ENCODE measurements around the gene VSIG10L. TPM values are rescaled to one million over a fixed set of nuclear protein-coding genes. Genes with fewer than 3 reads are reported as not detected.

VSIG10L gene
- total RNA-seq, 1 donor from 2014 or later, result 4.2 TPM

DNA sequence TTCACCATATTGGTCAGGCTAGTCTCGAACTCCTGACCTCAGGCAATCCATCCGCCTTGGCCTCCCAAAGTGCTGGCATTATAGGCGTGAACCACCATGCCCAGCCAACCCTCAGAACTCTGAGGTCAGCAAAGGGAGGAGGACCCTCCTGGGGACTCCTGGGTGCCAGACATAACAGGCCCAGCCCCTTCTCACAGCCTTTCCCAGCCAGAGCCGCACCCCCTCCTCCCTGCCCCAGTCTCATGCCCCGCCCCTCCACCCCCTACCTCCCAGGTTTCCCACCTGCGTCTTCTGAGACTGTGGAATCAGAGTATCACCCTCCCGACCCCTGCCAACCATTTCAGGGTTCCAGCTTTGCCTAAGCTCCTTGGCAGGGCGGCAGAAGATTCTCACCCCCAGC lies 25.3 kb downstream of the VSIG10L start:
- peaks cover 4% of the 10 kb centered on the region for H3K9me3 Mint-ChIP-seq (ENCODE audit: unreplicated experiment)
- TF ChIP-seq, protein P1, sequence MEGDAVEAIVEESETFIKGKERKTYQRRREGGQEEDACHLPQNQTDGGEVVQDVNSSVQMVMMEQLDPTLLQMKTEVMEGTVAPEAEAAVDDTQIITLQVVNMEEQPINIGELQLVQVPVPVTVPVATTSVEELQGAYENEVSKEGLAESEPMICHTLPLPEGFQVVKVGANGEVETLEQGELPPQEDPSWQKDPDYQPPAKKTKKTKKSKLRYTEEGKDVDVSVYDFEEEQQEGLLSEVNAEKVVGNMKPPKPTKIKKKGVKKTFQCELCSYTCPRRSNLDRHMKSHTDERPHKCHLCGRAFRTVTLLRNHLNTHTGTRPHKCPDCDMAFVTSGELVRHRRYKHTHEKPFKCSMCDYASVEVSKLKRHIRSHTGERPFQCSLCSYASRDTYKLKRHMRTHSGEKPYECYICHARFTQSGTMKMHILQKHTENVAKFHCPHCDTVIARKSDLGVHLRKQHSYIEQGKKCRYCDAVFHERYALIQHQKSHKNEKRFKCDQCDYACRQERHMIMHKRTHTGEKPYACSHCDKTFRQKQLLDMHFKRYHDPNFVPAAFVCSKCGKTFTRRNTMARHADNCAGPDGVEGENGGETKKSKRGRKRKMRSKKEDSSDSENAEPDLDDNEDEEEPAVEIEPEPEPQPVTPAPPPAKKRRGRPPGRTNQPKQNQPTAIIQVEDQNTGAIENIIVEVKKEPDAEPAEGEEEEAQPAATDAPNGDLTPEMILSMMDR (IDR thresholded peaks at IDR 0.05; ENCODE audit: insufficient read depth, low read depth, low read length), result no peak
- no peak for TF ChIP-seq EZH2 (IDR thresholded peaks at IDR 0.05; ENCODE audit: insufficient read depth, low read length)
- H4K20me1 ChIP-seq (ENCODE audit: insufficient read depth, low read length), result no peaks in the 10 kb centered on the region
- H3K79me2 ChIP-seq (ENCODE audit: insufficient read depth, low read length), result no peaks in the 10 kb centered on the region
- H3K36me3 Mint-ChIP-seq (ENCODE audit: low read depth, unreplicated experiment), result no peaks in the 10 kb centered on the region
- no peak overlapping the region for H3K9ac ChIP-seq (ENCODE audit: low read length)
- no peak overlapping the region for H3K4me3 ChIP-seq (ENCODE audit: insufficient read depth, low read depth, low read length)
- no peaks in the 10 kb centered on the region for H3K4me1 ChIP-seq (ENCODE audit: insufficient read depth, low read length)
- no peaks in the 10 kb centered on the region for H3K36me3 ChIP-seq (ENCODE audit: insufficient read depth, low read length)
- H3K4me3 Mint-ChIP-seq (ENCODE audit: unreplicated experiment), result no peak overlapping the region
- no peak overlapping the region for H3K4me2 ChIP-seq (ENCODE audit: low read length)
- no peak overlapping the region for H2AFZ ChIP-seq (ENCODE audit: low read depth, low read length)
- H3K4me1 Mint-ChIP-seq (ENCODE audit: low read depth, unreplicated experiment), result no peaks in the 10 kb centered on the region
- H3K27me3 Mint-ChIP-seq (ENCODE audit: low read depth, unreplicated experiment), result peaks cover 20% of the 10 kb centered on the region
- FAIRE-seq (no peak), DNase-seq (ENCODE audit: low read depth) (no peak)
- H3K27me3 ChIP-seq (ENCODE audit: insufficient read depth, low read length), result no peaks in the 10 kb centered on the region
- H3K9me3 ChIP-seq (ENCODE audit: insufficient read depth, low read depth, low read length), result peaks cover 2% of the 10 kb centered on the region
- H3K27ac Mint-ChIP-seq (ENCODE audit: unreplicated experiment), result no peak overlapping the region
- H3K27ac ChIP-seq (ENCODE audit: low read depth, low read length), result no peak overlapping the region

DNA sequence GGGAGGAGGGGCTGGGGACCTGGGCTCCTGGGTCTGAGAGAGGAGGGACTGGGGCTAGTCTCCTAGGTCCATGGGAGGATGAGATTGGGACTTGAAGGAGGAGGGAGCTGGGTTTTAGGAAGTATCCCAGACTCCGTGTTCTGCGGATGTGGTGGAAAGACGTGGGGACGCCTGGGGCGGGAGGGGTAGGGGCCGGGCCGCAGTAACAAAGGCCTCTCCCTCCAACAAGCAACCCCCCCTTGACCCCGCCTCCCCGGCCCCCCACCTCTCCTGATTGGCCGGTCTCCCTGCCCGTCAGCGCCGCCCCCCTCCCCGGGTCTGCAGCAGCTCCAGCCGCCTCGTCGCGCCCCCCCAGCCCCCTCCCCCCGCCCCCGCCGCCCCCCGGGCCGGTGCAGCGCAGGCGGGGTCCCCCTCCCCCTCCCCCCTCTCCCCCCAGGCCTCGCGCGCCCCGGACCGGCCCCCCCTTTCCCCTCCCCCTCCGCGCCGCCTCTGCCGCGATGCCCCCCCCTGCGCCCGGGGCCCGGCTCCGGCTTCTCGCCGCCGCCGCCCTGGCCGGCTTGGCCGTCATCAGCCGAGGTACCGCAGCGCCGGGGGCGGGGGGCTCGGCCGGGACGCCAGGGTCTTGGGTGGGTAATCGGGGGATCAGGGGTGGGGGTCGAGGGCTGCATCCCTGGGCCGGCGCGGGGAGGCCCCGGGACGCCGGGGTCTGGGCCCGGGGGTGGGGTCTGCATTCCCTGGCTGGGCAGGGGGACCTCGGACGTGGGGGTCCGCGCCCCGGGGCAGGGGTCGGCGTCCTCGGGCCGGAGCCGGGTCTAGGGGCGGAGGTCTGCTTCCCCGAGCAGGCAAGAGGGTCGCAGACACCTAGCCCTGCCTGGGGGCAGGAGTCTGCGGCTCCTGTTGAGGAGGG lies 30.3 kb downstream of the VSIG10L start, which contains the start of gene IGLON5:
TSS of gene IGLON5 (plus strand) at position 294 of the 907 bp plus-strand sequence. CDS start at position 498, 204 bp downstream.
- H3K79me2 ChIP-seq (ENCODE audit: insufficient read depth, low read length), result no peaks in the 10 kb centered on the region
- Mint-ChIP-seq H3K4me3 (ENCODE audit: unreplicated experiment) (peak within 1 kb of the TSS; percentile 81), H3K27me3 (ENCODE audit: low read depth, unreplicated experiment) (peaks cover 24% of the 10 kb centered on the region), H3K27ac (ENCODE audit: unreplicated experiment) (no peak within 1 kb of the TSS), H3K9me3 (ENCODE audit: unreplicated experiment) (peaks cover 9% of the 10 kb centered on the region), H3K36me3 (ENCODE audit: low read depth, unreplicated experiment) (no peaks in the 10 kb centered on the region), H3K4me1 (ENCODE audit: low read depth, unreplicated experiment) (no peaks in the 10 kb centered on the region)
- H3K9ac ChIP-seq (ENCODE audit: low read length), result no peak within 1 kb of the TSS
- no peak for DNase-seq (ENCODE audit: low read depth)
- H3K9me3 ChIP-seq (ENCODE audit: insufficient read depth, low read depth, low read length), result peaks cover 3% of the 10 kb centered on the region
- H3K27ac ChIP-seq (ENCODE audit: low read depth, low read length), result no peak within 1 kb of the TSS
- TF ChIP-seq, protein P1 (IDR thresholded peaks at IDR 0.05; ENCODE audit: insufficient read depth, low read depth, low read length), result no peak
- no peak for TF ChIP-seq EZH2 (IDR thresholded peaks at IDR 0.05; ENCODE audit: insufficient read depth, low read length)
- no peak for FAIRE-seq
- H3K36me3 ChIP-seq (ENCODE audit: insufficient read depth, low read length), result no peaks in the 10 kb centered on the region
- no peak within 1 kb of the TSS for H2AFZ ChIP-seq (ENCODE audit: low read depth, low read length)
- H3K4me1 ChIP-seq (ENCODE audit: insufficient read depth, low read length), result no peaks in the 10 kb centered on the region
- H3K4me3 ChIP-seq (ENCODE audit: insufficient read depth, low read depth, low read length), result no peak within 1 kb of the TSS
- H3K4me2 ChIP-seq (ENCODE audit: low read length), result no peak within 1 kb of the TSS
- no peaks in the 10 kb centered on the region for H3K27me3 ChIP-seq (ENCODE audit: insufficient read depth, low read length)
- no peaks in the 10 kb centered on the region for H4K20me1 ChIP-seq (ENCODE audit: insufficient read depth, low read length)

DNA sequence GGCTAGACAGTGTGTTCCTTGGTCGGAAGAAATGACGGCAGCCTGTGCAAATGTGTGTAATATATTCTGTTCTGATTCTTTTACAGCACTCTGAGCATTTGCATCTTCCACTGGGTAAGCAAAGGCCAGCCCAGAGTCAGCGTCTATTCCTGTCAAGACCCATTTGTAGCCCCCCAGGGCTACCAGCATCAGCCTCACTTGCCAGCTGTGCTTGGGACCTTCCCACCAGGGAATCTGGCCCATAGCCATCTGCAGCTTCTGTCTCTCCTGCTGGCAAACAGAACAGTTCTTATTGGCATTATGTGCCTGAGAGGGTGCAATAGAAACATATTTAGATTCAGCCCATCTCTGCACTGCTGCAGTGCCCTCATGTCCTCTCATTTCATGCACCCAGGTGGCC lies 36.5 kb downstream of the VSIG10L start:
- H4K20me1 ChIP-seq (ENCODE audit: insufficient read depth, low read length), result no peaks in the 10 kb centered on the region
- H3K9me3 ChIP-seq (ENCODE audit: insufficient read depth, low read depth, low read length), result peaks cover 11% of the 10 kb centered on the region
- no peaks in the 10 kb centered on the region for H3K4me1 Mint-ChIP-seq (ENCODE audit: low read depth, unreplicated experiment)
- FAIRE-seq (no peak), DNase-seq (ENCODE audit: low read depth) (no peak)
- H3K36me3 ChIP-seq (ENCODE audit: insufficient read depth, low read length), result no peaks in the 10 kb centered on the region
- no peaks in the 10 kb centered on the region for H3K4me1 ChIP-seq (ENCODE audit: insufficient read depth, low read length)
- H3K4me3 Mint-ChIP-seq (ENCODE audit: unreplicated experiment), result no peak overlapping the region
- no peaks in the 10 kb centered on the region for H3K36me3 Mint-ChIP-seq (ENCODE audit: low read depth, unreplicated experiment)
- H3K4me3 ChIP-seq (ENCODE audit: insufficient read depth, low read depth, low read length), result no peak overlapping the region
- no peak overlapping the region for H3K27ac Mint-ChIP-seq (ENCODE audit: unreplicated experiment)
- H3K27me3 Mint-ChIP-seq (ENCODE audit: low read depth, unreplicated experiment), result peaks cover 17% of the 10 kb centered on the region
- no peaks in the 10 kb centered on the region for H3K79me2 ChIP-seq (ENCODE audit: insufficient read depth, low read length)
- no peak overlapping the region for H3K4me2 ChIP-seq (ENCODE audit: low read length)
- TF ChIP-seq, protein P1 (IDR thresholded peaks at IDR 0.05; ENCODE audit: insufficient read depth, low read depth, low read length), result no peak
- no peak for TF ChIP-seq EZH2 (IDR thresholded peaks at IDR 0.05; ENCODE audit: insufficient read depth, low read length)
- H3K27me3 ChIP-seq (ENCODE audit: insufficient read depth, low read length), result no peaks in the 10 kb centered on the region
- no peak overlapping the region for H3K27ac ChIP-seq (ENCODE audit: low read depth, low read length)
- H3K9me3 Mint-ChIP-seq (ENCODE audit: unreplicated experiment), result peaks cover 9% of the 10 kb centered on the region
- H3K9ac ChIP-seq (ENCODE audit: low read length), result no peak overlapping the region
- no peak overlapping the region for H2AFZ ChIP-seq (ENCODE audit: low read depth, low read length)

Measured in astrocyte (in vitro differentiated cells and primary cell).